ENCODE data around the gene COA5. TPM values are rescaled to one million over a fixed set of nuclear protein-coding genes. Genes with fewer than 3 reads are reported as not detected.

COA5 gene
- polyA plus RNA-seq, 2 of the 4 experiments (the other 2 are of a cell fraction) = 32.7 to 43.3 TPM

- H3K9me3 ChIP-seq = no peaks in the 10 kb centered on the region
- CTCF ChIA-PET = interaction anchor here (2.4 to 5.1 kb wide), 2 partner anchors 12 to 160 kb away, joined by 9 to 16 read pairs; no protein-coding TSS in a partner anchor
- POLR2A ChIA-PET = no interaction called here
- 98% methylated on average over 5 of the region's 5 CpGs for WGBS (ENCODE audit: missing lambda C conversion rate)
- no peak overlapping the region for H3K4me2 ChIP-seq
- DNase-seq (ENCODE audit: low read depth in 1 of 2, low spot score in 1 of 2) (no peak), FAIRE-seq (no peak), ATAC-seq (no peak)
- TF ChIP-seq PHF8 (IDR thresholded peaks at IDR 0.05; ENCODE audit: borderline replicate concordance, low read depth) (no peak), FOSB (CRISPR knock-in tag; IDR thresholded peaks at IDR 0.05) (no peak), EP300 (IDR thresholded peaks at IDR 0.05) (no peak), CEBPB (IDR thresholded peaks at IDR 0.05) (no peak), TP53 (CRISPR knock-in tag; IDR thresholded peaks at IDR 0.05) (no peak), RCOR1 (IDR thresholded peaks at IDR 0.05; ENCODE audit: low read depth, low read length) (no peak), HOXB13 (CRISPR knock-in tag; IDR thresholded peaks at IDR 0.05; ENCODE audit: low read depth) (no peak), REST (IDR thresholded peaks at IDR 0.05) (no peak), NFE2L2 (conservative IDR thresholded peaks at IDR 0.05; ENCODE audit: low read length) (no peak), RAD21 (conservative IDR thresholded peaks at IDR 0.05 in 1 of 2, IDR thresholded peaks at IDR 0.05 in 1 of 2) (no peak), MYC (IDR thresholded peaks at IDR 0.05; ENCODE audit: borderline replicate concordance, low read length) (no peak), NR3C1 (IDR thresholded peaks at IDR 0.05) (no peak), KDM5A (IDR thresholded peaks at IDR 0.05) (no peak), SMC3 (IDR thresholded peaks at IDR 0.05) (no peak), HMGXB4 (CRISPR knock-in tag; IDR thresholded peaks at IDR 0.05; ENCODE audit: borderline replicate concordance) (no peak), ZC3H11A (IDR thresholded peaks at IDR 0.05) (no peak)
- no peak overlapping the region for H3K4me3 ChIP-seq
- H3K4me1 ChIP-seq = no peaks in the 10 kb centered on the region
- no peak overlapping the region for H3K27ac ChIP-seq
Measured at GRCh38 chr2:98572211-98572610, 36.1 kb downstream of the COA5 start.

GRCh38 chr2:98571796-98572195 lies 36.5 kb downstream of the COA5 start:
- POLR2A ChIA-PET = no interaction called here
- no peak overlapping the region for H3K4me2 ChIP-seq
- ATAC-seq (no peak), DNase-seq (ENCODE audit: low read depth in 1 of 2, low spot score in 1 of 2) (no peak), FAIRE-seq (no peak)
- H3K27ac ChIP-seq = no peak overlapping the region
- TF ChIP-seq BCL3 (IDR thresholded peaks at IDR 0.05) (no peak), PHF8 (IDR thresholded peaks at IDR 0.05; ENCODE audit: borderline replicate concordance, low read depth) (no peak), FOSB (CRISPR knock-in tag; IDR thresholded peaks at IDR 0.05) (no peak), HOXB5 (CRISPR knock-in tag; IDR thresholded peaks at IDR 0.05) (no peak), GATA3 (IDR thresholded peaks at IDR 0.05; ENCODE audit: borderline replicate concordance) (no peak), MYC (IDR thresholded peaks at IDR 0.05; ENCODE audit: borderline replicate concordance, low read length) (no peak), POLR2AphosphoS2 (conservative IDR thresholded peaks at IDR 0.05; ENCODE audit: low read length) (no peak), ESRRA (IDR thresholded peaks at IDR 0.05; ENCODE audit: borderline replicate concordance, low read length) (no peak), JUNB (IDR thresholded peaks at IDR 0.05) (no peak), ATOH8 (CRISPR knock-in tag; IDR thresholded peaks at IDR 0.05; ENCODE audit: low read depth) (no peak), FOSL2 (IDR thresholded peaks at IDR 0.05) (no peak), FOSL2 (CRISPR knock-in tag; IDR thresholded peaks at IDR 0.05) (no peak), FOXS1 (CRISPR knock-in tag; IDR thresholded peaks at IDR 0.05) (no peak), NFE2L2 (conservative IDR thresholded peaks at IDR 0.05; ENCODE audit: low read length) (no peak), CEBPB (IDR thresholded peaks at IDR 0.05) (no peak)
- no peak overlapping the region for H3K4me3 ChIP-seq
- CTCF ChIA-PET = interaction anchor here (2.4 to 5.1 kb wide), 3 partner anchors 7 to 159 kb away, joined by 9 to 20 read pairs (median 16); no protein-coding TSS in a partner anchor
- no peaks in the 10 kb centered on the region for H3K4me1 ChIP-seq
- no peaks in the 10 kb centered on the region for H3K9me3 ChIP-seq
- 93% methylated on average over 8 of the region's 9 CpGs for WGBS (ENCODE audit: missing lambda C conversion rate)
